ENCODE results near the gene EEF2K.

Gene EEF2K

DNA sequence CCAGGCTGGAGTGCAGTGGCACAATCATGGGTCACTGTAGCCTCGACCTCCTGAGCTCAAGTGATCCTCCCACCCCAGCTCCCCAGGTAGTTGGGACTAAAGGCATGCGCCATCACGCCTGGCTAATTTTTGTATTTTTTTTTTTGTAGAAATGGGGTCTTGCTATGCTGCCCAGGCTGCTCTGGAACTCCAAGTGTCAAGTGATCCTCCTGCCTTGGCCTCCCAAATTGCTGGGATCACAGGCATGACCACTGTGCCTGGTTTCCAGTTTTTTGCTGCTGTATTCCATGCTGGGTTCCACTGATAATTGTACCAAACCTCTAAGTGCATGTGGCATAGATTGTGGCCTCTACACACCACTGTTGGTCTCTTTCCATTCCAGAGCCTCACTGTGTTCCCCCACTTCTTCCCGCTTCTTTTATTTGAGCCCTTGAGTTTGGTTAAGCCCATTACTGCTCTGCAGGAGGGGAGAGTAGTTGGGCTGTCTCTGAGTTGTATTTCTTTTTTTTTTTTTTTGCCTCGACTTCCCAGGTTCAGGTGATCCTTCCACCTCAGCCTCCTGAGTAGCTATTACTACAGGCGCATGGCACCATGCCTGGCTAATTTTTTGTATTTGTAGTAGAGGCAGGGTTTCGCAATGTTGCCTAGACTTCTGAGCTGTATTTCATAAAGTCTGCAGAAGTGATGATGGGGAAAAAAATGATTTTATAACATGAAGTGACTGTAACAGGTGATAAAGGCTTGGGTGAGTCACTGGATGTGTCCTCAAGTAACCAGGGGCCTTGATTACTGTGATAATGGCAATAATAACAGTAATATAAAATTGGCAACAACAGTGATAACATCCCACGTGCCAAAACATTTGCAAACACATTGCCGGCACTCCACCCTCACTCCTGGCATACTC, 30.0 kb downstream of the EEF2K start:
- no peak for DNase-seq (ENCODE audit: extremely low read depth, low read depth)
- TF ChIP-seq, protein P1, sequence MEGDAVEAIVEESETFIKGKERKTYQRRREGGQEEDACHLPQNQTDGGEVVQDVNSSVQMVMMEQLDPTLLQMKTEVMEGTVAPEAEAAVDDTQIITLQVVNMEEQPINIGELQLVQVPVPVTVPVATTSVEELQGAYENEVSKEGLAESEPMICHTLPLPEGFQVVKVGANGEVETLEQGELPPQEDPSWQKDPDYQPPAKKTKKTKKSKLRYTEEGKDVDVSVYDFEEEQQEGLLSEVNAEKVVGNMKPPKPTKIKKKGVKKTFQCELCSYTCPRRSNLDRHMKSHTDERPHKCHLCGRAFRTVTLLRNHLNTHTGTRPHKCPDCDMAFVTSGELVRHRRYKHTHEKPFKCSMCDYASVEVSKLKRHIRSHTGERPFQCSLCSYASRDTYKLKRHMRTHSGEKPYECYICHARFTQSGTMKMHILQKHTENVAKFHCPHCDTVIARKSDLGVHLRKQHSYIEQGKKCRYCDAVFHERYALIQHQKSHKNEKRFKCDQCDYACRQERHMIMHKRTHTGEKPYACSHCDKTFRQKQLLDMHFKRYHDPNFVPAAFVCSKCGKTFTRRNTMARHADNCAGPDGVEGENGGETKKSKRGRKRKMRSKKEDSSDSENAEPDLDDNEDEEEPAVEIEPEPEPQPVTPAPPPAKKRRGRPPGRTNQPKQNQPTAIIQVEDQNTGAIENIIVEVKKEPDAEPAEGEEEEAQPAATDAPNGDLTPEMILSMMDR (IDR thresholded peaks at IDR 0.05; ENCODE audit: low read depth, low read length), result no peak

DNA sequence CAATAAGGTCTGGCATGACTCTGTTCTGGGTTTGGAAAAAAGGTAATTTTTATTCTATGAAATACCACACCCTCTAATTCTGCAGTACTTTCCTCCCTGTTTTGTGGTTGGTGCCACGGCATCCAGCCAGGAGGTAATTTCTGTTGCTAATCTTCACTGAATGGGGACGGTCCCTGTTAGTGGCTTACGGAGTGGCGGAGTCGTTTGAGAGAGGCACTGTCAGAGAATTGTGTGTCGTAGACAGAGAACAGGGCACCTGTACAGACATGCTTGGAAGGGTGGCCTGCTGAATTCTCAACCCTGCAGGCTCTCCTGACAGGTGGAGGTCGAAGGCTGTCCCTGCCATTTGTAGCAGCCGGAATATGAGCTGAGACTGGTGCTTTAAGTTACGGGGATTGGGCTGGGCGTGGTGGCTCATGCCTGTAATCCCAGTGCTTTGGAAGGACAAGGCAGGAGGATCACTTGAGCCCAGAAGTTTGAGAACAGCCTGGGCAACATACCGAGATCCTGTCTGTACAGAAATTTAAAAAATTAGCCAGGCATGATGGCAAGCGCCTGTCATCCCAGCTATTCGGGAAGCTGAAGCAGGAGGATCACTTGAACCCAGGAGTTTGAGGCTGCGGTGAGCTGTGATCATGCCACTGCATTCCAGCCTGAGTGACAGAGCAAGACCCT, 33.2 kb downstream of the EEF2K start:
- TF ChIP-seq, protein P1 (IDR thresholded peaks at IDR 0.05; ENCODE audit: low read depth, low read length), result no peak
- DNase-seq (ENCODE audit: extremely low read depth, low read depth), result no peak

DNA sequence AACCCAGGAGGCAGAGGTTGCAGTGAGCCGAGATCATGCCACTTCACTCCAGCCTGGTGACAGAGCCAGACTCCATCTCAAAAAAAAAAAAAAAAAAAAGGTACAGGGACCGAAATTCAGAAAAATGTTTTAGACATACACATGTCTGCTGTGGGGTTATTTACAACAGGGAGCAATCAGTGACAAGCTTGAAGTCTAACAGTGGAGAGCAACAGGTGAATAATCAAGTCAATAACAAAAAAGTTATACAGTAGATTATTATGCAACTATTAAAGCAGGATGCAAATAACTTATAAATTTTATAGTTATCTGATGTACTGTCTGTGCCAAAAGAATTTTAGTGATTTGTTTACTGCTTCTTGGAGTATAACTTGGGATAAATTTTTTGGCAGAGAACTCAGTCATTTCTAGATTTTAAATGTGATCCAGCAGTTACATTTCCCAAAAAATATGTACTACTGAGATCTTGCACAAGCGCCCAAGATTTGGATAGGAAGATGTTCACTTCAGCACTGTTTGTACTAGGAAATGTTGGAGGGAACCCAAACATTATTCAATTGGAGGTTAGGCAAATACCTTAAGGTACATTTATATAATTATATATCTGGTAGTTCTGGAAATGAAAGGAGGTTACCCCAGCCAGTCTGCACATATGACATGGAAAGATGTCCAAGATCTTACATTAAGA, 34.1 kb downstream of the EEF2K start:
- peak; percentile 34 for DNase-seq (ENCODE audit: extremely low read depth, low read depth)
- TF ChIP-seq, protein P1 (IDR thresholded peaks at IDR 0.05; ENCODE audit: low read depth, low read length), result no peak

DNA sequence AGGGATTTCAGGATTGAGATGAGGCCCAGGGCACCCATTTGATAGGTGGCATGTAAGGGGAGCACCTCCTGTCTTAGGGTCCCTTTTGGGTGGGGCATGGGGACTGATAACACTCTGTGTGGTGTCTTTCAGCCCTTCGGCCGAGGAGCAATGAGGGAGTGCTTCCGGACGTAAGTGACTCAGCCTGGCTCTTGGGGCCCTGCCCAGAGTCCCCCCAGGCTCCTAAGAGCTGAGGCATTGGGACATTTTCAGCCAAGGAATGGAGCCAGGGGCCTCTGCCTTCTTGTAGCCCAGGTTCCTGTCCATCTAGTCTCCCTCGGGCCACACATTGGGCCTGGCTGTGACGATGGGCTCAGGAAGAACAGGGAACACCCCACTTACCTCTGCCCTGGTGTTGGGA, 44.4 kb downstream of the EEF2K start:
- DNase-seq (ENCODE audit: extremely low read depth, low read depth), result no peak
- TF ChIP-seq, protein P1 (IDR thresholded peaks at IDR 0.05; ENCODE audit: low read depth, low read length), result no peak

DNA sequence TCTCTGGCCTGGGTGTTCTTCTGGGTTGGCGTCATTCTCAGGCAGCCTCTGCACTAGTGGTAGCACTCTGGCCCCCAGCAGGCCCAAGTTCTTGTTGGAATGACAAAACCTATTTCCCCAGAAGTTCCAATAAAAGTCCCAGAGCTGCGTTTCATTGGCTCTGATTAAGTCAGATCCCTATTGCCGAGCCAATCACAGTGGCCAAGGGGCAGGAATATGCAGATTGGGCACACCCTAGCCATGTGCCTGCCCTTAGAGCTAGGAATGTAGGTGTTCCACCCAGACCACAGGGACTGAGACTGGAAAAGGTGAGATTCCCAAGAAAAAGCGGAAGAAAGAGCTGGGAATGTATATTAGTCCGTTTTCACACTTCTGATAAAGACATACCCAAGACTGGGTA, 46.2 kb downstream of the EEF2K start:
- no peak for DNase-seq (ENCODE audit: extremely low read depth, low read depth)
- TF ChIP-seq, protein P1 (IDR thresholded peaks at IDR 0.05; ENCODE audit: low read depth, low read length), result no peak

DNA sequence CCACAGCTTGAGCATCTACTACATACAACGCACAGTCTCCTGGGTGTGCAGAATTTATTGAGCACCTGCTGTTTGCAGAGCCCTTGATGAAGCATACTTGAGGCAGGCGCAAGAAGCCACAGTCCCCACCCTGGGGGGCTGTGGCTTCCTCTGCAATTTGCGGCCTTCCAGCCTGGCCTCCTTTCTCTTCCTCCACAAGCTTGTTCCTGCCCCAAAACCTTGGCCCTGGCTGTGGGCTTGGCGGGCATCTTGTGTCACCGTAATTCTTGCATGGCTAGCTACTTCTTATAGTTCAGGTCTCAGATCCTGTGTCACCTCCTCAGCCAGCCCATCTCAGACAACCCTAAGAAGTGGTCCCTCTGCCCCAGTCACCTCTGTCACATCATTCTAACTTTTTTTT, 47.2 kb downstream of the EEF2K start:
- TF ChIP-seq, protein P1 (IDR thresholded peaks at IDR 0.05; ENCODE audit: low read depth, low read length), result no peak
- DNase-seq (ENCODE audit: extremely low read depth, low read depth), result no peak
